ENCODE results near the gene CLEC9A.

DNA sequence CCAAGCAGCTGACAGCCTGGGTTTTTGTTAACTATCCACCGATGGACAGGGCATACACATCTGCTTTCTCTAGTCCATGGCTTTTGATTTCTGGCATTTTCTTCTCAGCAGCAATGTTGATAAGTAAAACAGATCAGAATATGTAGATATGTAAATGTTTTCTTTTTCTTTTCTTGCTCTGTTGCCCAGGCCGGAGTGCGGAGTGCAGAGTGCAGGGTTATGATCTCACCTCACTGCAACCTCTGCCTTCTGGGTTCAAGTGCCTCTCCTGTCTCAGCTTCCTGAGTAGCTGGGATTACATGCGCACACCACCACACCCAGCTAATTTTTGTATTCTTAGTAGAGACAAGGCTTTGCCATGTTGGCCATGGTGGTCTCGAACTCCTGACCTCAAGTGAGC is 27.9 kb downstream of the CLEC9A start:
- no peak for TF ChIP-seq POLR2AphosphoS5 (IDR thresholded peaks at IDR 0.05)
- TF ChIP-seq, protein P1, sequence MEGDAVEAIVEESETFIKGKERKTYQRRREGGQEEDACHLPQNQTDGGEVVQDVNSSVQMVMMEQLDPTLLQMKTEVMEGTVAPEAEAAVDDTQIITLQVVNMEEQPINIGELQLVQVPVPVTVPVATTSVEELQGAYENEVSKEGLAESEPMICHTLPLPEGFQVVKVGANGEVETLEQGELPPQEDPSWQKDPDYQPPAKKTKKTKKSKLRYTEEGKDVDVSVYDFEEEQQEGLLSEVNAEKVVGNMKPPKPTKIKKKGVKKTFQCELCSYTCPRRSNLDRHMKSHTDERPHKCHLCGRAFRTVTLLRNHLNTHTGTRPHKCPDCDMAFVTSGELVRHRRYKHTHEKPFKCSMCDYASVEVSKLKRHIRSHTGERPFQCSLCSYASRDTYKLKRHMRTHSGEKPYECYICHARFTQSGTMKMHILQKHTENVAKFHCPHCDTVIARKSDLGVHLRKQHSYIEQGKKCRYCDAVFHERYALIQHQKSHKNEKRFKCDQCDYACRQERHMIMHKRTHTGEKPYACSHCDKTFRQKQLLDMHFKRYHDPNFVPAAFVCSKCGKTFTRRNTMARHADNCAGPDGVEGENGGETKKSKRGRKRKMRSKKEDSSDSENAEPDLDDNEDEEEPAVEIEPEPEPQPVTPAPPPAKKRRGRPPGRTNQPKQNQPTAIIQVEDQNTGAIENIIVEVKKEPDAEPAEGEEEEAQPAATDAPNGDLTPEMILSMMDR (IDR thresholded peaks at IDR 0.05) = no peak

All from transverse colon (tissue), 4 donors.